GM19395 (cell line): ENCODE results near the gene NPIPB9.
"Not testable (repeated sequence)": the region's sequence is repeated elsewhere in the genome, so short reads cannot be mapped to it uniquely, and the experiment has no call there.

Source experiments
- ATAC-seq: cut with Tn5 transposase; IDR thresholded peaks from one replicate; pipeline ENCODE4 v1.9.1; 2021; ENCODE audit warnings: mild to moderate bottlenecking, moderate library complexity; ENCODE audit not compliant: unreplicated experiment

NPIPB9 gene

DNA sequence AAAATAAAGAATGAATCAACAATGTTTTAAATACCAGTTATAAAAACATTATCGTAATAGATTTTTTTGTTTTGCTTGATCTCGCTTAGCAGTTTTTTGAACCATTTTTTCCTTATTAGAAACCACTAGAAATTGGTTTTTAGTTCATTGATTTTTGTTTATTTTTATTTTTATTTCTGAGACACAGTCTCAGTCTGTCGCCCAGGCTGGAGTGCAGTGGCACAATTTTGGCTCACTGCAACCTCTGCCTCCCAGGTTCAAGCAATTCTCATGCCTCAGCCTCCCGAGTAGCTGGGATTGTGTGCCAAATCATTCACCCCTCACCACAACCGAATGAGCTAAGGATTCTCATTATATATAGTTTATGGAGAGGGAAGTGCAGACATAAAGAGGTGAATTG is at the start of gene NPIPB9:
Gene NPIPB9 (plus strand): TSS at position 301 of the 400 bp plus-strand sequence.
- ATAC-seq, result not testable (repeated sequence)

- not testable (repeated sequence) for ATAC-seq
Observed at GRCh38 chr16:28704246-28704645, 47.3 kb upstream of the NPIPB9 start.

- peak; percentile 95 for ATAC-seq
Observed at GRCh38 chr16:28711220-28712083, 40.1 kb upstream of the NPIPB9 start, which contains the start of gene EIF3C. EIF3C (plus strand) TSS chr16:28711464; CDS start chr16:28711687, 223 bp downstream.

GRCh38 chr16:28722852-28723650 is 28.5 kb upstream of the NPIPB9 start:
- ATAC-seq, result not testable (repeated sequence)

DNA sequence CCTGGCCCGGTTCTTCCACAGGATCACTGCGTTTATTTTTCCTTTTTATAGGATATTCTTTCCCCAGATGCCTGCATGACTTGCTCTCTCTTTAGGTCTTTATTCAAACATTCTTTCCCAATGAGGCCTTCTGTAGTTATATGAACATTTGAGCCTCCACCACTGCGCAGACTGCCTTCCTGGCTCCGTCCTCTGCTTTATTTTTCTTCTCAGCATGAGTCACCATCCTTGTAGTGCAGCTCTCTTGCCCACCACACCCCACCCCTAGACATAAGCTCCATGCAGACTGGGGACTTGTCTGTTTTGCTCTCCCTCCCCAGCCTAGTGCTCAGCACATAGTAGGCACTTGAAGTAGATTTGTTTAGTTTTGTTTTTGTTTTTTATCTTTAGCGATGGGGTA is 20.3 kb upstream of the NPIPB9 start:
- ATAC-seq, result not testable (repeated sequence)

DNA sequence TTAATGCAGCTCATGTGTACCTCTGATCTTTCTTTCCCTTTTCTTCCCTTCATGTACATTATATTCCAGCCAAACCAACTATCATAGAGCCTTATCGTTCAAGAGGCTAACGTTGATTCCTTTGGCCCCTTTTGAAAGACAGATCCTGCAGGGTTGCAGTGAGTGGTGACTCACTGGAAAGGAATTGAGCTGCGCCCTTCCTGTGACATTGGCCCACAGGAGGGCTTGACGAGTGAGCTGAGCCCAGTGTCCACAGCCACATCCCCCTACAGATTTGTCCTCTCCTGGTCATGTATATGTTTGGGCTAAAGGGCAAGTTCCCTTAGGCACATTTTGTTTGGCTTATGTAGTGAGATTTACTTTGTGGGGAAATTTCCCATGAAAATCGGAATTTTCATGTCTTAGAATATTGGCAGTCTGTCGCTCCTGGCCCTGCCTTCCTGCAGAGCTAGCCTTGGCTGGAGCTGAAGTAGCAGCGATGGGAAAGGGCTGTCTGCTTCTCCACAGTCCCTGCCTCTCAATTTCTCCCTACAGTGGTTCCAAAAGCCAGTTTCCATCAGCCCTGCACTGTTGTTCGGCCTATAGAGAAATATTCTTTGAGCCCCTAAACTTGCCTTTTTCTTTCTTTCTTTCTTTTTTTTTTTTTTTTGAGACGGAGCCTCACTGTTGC is 19.0 kb upstream of the NPIPB9 start:
- ATAC-seq, result not testable (repeated sequence)

GRCh38 chr16:28739787-28740186 is 11.8 kb upstream of the NPIPB9 start:
- not testable (repeated sequence) for ATAC-seq

DNA sequence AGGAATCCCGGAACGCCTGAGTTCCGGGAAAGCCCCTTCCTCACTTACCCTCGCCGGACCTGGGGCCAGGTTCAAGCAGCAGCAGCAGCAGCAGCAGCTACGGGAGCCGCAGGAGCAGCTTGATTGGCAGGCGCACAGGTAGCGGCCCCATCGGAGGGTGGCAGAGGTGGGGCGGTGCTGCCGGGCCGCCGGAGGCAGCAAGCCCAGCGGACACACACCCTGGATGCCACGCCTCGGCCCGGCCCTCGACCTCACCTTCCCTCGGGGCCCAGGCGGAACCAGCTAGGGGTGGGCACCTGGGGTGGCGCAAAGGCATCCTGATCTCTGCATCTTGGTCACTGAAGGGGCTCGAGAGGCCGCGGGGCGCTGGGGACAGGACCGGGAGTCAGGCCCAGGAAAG is 11.0 kb upstream of the NPIPB9 start:
- ATAC-seq, result not testable (repeated sequence)

DNA sequence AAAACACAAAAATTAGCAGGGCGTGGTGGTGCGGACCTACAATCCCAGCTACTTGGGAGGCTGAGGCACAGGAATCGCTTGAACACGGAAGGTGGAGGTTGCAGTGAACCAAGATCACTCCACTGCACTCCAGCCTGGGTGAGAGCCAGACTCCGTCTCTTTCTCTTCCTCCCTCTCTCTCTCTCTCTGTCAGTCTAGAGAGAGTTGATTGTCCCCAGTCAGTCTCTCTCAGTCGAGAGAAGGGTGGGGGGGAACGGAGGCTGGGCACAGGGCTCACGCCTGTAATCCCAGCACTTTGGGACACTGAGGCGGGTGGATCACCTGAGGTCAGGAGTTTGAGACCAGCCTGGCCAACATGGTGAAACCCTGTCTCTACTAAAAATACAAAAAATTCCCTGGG is 10.3 kb upstream of the NPIPB9 start:
- not testable (repeated sequence) for ATAC-seq

GRCh38 chr16:28746618-28747350 is 4.8 kb upstream of the NPIPB9 start:
- ATAC-seq, result not testable (repeated sequence)

DNA sequence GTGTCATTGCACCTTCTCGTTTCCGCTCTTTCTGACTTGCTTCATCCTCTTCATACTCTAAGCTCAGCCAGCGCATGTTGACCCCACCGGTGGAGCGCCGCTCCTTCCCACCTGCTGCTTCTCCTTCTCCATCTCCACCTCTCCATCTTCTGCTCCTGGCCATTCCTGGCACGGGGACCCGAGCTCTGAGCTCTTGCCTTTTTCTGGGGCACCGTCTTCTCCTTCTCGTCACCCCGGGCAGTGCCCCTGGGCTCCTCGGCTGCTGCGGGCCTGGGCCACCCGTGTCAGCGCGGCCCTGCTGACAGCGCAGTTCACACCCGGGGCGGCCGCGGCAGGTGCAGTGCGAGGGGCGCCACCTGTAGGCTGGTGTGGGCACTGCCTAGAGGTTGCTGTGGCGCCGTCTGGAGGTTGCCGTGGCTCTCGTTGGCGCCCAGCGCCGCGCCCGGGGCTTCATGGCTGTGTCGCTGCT is 1.6 kb upstream of the NPIPB9 start:
- ATAC-seq, result peak; percentile 92

DNA sequence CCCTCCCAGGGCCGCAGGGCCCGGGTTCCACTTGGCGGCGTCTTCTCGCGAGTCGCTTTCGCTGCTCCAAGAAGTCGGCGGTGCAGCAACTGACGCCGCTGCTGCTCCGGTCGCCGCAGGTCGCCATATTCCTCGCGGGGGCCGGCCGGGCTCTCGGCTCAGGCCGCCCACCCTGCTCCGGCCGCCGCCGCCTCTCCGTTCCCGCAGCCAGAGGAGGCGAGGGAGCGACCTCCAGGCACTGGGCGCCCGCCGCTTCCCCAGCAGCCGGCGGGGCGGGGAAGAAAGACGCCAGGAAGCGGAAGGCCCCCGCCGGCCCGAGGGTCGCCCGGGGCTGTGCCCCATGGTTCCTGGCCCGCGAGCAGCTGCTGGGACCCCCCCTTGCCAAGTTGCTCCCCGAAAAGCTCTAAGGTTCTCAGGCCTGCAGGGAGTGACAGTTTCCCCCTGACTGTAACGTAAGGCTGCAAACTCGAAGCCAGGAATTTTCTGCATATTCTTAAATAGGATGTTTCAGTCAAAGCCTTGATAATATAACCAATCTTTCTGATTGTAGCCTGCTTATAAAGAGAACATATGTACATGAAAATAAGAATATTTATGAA is 1.0 kb upstream of the NPIPB9 start:
- ATAC-seq, result not testable (repeated sequence)

- not testable (repeated sequence) for ATAC-seq
Observed at GRCh38 chr16:28781697-28782096, 30.1 kb downstream of the NPIPB9 start.

GRCh38 chr16:28782357-28782756 is 30.8 kb downstream of the NPIPB9 start:
- ATAC-seq, result not testable (repeated sequence)

GRCh38 chr16:28802235-28803019 is 50.8 kb downstream of the NPIPB9 start:
- peak; percentile 68 for ATAC-seq

GRCh38 chr16:28807445-28808120 is 56.0 kb downstream of the NPIPB9 start:
- not testable (repeated sequence) for ATAC-seq

DNA sequence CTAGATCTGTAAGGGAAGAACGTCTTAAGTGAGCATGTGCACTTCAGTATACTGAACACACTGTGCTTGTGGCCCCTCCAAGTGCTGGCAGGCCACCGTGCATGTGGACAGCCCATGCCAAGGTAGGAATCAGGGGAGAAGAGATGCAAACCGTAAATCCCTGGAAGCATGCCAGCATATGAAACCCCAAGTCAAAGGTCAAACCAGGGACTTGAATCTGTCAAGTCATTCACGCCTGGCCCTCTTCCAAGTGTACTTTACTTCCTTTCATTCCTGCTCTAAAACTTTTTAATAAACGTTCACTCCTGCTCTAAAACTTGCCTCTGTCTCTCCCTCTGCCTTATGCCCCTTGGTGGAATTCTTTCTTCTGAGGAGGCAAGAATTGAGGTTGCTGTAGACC is 68.4 kb downstream of the NPIPB9 start:
- no peak for ATAC-seq

DNA sequence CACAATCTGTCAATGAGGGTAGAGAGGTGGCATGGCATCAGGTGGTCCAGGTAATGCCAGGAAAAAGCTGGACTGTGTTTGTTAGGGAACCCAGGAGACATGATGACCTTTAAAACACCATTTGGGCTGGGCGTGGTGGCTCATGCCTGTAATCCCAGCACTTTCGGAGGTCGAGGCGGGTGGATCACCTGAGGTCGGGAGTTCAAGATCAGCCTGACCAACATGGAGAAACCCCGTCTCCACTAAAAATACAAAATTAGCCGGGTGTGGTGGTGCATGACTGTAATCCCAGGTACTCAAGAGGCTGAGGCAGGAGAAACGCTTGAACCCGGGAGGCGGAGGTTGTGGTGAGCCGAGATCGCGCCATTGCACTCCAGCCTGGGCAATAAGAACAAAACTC is 69.0 kb downstream of the NPIPB9 start:
- ATAC-seq, result not testable (repeated sequence)
